Muscle of leg (tissue), 11 donors: Measurements from ENCODE around the gene COQ3. TPM values are rescaled to one million over a fixed set of nuclear protein-coding genes. Genes with fewer than 3 reads are reported as not detected.
"Not testable (repeated sequence)": the region's sequence is repeated elsewhere in the genome, so short reads cannot be mapped to it uniquely, and the experiment has no call there.

Experiments used
- DNase-seq: peaks from one replicate; pipeline ENCODE4 v3.0.0; 2013
- H3K27ac ChIP-seq: one replicate; pipeline ENCODE4 v1.5.1; 2013; ENCODE audit warnings: mild to moderate bottlenecking, low read length, control low read depth
- H3K27me3 ChIP-seq: one replicate; pipeline ENCODE4 v1.6.1; 2013; ENCODE audit warnings: low read length; ENCODE audit not compliant: control insufficient read depth, insufficient read depth
- H3K36me3 ChIP-seq: one replicate; pipeline ENCODE4 v1.6.1; 2013; ENCODE audit warnings: low read length; ENCODE audit not compliant: control insufficient read depth, insufficient read depth
- H3K4me1 ChIP-seq: one replicate; pipeline ENCODE4 v1.6.1; 2013; ENCODE audit warnings: low read length; ENCODE audit not compliant: control insufficient read depth, insufficient read depth
- H3K4me3 ChIP-seq: one replicate; pipeline ENCODE4 v1.5.1; 2013; ENCODE audit warnings: low read length, control low read depth
- H3K9me3 ChIP-seq: replicated peaks from 2 replicates; pipeline ENCODE4 v1.6.1; 2013; ENCODE audit warnings: low read depth, low read length; ENCODE audit not compliant: control insufficient read depth
- WGBS: methylation state at CpG from one replicate; pipeline ENCODE4 v1.1.5; 2013; ENCODE audit warnings: missing lambda C conversion rate; ENCODE audit not compliant: insufficient coverage; 5-methylcytosine and 5-hydroxymethylcytosine counted together
- polyA plus RNA-seq, 8 donors: library from polyadenylated mRNA; unstranded; fragments of 120-200 nt; gene quantifications; one replicate each; pipeline versions ENCODE4 v1.2.1 to v1.2.3, GENCODE V29; 2013; ENCODE audit warnings: inconsistent platforms in 1 of 8, low replicate concordance in 1 of 8; ENCODE audit not compliant: insufficient read length in 8 of 8, insufficient read depth in 1 of 8
- total RNA-seq: library from RNA; stranded (reverse); fragments of 120-200 nt; gene quantifications from one replicate; pipeline ENCODE4 v1.2.4, GENCODE V29; 2013

COQ3 gene
- total and polyA plus RNA-seq, 9 donors, result 7.5 to 9.6 (median 8.2) TPM

DNA sequence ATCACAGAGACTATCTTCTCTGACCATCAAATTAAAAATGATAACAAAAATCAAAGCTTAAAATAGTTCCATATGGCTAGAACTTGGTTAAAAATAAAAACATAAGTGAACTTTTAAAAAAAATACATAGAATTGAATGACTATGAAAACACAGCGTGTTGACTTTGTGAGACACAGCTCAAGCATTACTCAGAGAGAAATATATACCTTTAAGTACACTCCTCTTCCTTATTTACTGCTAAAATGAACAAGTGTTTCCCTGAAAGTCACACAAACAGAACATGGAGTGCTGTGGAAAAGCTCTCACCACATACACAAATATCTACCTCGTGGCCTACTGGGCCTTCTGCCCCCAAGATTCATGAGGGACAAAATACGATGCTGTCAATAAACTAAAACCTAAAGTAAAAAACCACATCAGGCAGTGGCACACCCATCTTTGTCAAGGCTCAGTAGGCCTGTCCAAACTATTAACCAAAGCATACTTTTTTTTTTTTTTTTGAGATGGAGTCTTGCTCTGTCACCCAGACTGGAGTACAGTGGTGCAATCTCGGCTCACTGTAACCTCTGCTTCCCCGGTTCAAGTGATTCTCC is 52.0 kb downstream of the COQ3 start:
- H3K27me3 ChIP-seq, result no peaks in the 10 kb centered on the region
- no peaks in the 10 kb centered on the region for H3K9me3 ChIP-seq
- H3K27ac ChIP-seq, result no peak overlapping the region
- H3K4me3 ChIP-seq, result no peak overlapping the region
- no peak for DNase-seq
- no peaks in the 10 kb centered on the region for H3K4me1 ChIP-seq
- WGBS, result 83% methylated on average over 3 of the region's 5 CpGs
- no peaks in the 10 kb centered on the region for H3K36me3 ChIP-seq

DNA sequence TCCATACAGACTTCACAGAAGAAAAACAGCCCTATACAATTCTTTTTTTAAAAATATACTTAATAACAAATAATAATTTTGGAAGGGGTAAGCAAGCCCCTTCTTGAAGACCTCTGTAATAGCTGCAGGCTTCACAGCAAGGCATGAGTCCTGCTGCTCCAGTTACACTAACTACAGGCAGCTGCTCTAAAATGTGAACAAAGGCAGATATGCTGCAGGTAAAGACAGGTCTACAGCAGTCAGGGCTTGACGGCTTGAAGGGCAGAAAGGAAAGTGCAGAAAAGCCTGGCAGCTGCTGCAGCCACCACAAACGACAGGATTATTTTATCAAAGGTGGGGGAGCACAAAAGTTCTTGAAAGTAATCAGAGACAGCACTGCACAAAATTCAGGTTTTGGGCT is 55.8 kb downstream of the COQ3 start:
- 18% methylated on average over 2 of the region's 2 CpGs for WGBS
- Histone ChIP-seq H3K4me1 (no peaks in the 10 kb centered on the region), H3K27ac (no peak overlapping the region), H3K36me3 (no peaks in the 10 kb centered on the region), H3K27me3 (no peaks in the 10 kb centered on the region), H3K9me3 (no peaks in the 10 kb centered on the region), H3K4me3 (no peak overlapping the region)
- no peak for DNase-seq

DNA sequence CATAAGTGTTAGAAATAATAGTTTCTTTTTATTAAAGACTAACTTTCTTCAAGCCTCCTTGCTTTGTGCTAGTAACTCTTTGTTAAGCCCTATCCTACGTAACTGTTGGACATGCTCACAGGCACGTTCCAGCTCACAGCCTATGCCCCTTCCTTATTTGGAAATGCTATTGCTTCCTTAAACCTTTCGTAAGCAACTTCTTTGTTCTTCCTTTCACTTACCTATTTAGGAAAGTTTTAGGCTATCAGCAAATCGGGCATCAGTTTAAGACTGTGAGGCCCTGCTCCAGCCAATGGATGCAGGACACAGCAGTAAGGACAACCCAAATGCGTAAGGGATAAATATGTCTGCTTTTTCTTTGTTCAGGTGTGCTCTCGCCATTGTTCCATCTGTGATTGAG is 58.7 kb downstream of the COQ3 start:
- H3K4me1 ChIP-seq, H3K4me3 ChIP-seq, H3K9me3 ChIP-seq, DNase-seq, H3K36me3 ChIP-seq, H3K27ac ChIP-seq, H3K27me3 ChIP-seq: not testable (repeated sequence)
- 73% methylated on average over 3 of the region's 6 CpGs for WGBS

DNA sequence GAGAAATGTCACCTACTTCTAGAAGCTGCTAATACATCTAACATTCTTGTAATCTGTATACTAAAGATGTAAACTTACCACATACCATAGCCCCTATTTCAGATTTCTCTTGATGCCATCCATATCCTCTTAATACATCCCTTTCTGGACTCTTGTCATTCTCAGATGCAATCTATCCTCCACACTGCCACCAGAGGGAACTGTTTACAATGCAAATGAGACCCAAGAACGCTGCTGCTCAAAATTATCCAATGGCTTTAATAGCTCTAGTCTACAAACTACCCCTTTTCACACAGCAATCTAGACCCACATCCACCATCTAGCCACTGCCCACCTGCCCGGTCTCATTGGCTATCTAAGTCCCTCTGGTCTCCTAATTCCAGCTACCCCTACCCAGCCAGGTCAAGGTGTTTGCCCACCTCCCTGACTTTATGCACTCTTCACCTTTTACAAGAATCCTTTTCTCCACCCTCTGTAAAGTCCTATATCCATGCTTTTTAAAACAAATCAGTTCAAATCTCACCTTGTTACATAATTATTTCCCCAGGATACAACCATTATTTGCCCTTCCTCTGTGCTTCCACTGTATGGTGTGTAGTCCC is 59.4 kb downstream of the COQ3 start:
- Histone ChIP-seq H3K9me3 (no peaks in the 10 kb centered on the region), H3K4me3 (no peak overlapping the region), H3K4me1 (no peaks in the 10 kb centered on the region), H3K36me3 (no peaks in the 10 kb centered on the region), H3K27ac (no peak overlapping the region), H3K27me3 (no peaks in the 10 kb centered on the region)
- DNase-seq, result peak; percentile 16
- 49% methylated on average over 2 of the region's 2 CpGs for WGBS

DNA sequence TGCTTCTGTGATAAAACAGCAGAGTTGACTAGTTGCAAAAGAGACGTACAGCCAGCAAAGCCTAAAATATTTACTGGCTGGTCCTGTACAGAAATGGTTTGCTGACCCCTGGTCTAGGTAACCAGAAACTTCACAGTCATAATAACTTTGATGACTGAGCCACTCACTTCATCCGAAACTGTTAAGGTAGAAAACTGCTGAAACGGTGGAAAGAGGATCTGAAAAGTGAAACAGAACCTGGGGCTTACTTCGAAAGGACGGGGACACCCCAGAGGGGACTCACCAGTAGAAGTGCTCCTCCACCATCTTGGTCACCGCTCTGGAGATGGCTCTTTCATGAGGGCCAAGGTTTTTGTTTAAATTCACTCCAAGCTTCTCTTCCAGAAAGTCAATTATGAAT is 60.9 kb downstream of the COQ3 start:
- Histone ChIP-seq H3K4me3 (no peak overlapping the region), H3K36me3 (no peaks in the 10 kb centered on the region), H3K4me1 (no peaks in the 10 kb centered on the region), H3K9me3 (no peaks in the 10 kb centered on the region), H3K27ac (no peak overlapping the region), H3K27me3 (no peaks in the 10 kb centered on the region)
- WGBS, result 77% methylated on average over 5 of the region's 6 CpGs
- no peak for DNase-seq

DNA sequence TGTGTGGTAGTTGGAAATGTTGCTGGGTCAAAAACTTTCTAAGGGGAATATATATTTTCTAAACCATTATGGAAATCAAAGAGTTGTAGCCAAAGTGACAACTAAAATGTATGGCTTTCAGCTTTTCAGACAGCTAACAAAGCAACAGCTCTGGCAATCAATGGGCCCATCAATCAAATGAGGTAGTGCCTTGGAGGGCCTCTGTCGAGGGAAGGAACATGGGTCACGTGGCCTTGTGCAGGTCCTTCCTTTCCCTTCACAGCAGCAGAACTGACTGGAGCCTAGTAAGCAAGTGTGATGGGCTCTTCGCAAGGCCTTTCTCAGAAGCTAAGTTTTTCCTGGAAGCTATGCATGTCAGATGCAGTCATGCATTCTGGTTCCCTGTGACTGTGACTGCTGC is 62.5 kb downstream of the COQ3 start:
- Histone ChIP-seq H3K36me3 (no peaks in the 10 kb centered on the region), H3K9me3 (no peaks in the 10 kb centered on the region), H3K4me3 (no peak overlapping the region), H3K4me1 (no peaks in the 10 kb centered on the region), H3K27me3 (no peaks in the 10 kb centered on the region), H3K27ac (no peak overlapping the region)
- DNase-seq, result no peak
- WGBS, result 49% methylated on average over 2 of the region's 3 CpGs

DNA sequence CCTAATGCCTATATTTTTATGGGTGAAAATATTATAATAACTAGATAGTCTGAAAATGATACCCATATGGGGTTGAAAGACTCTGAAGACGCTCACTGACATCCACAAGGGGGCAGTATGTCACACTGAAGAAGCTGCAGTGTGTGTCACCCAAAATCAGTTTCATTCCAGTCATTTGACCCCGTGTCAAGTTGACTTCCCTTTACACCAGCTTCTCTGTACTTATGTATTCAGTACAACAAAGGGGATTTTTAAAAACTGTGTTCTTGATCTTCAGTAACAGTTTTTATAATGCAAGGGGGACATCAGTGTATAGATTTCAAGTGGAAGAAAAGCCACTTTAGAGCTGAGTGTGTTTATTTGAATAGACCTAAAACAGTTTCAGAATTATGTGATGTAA is 63.8 kb downstream of the COQ3 start:
- Histone ChIP-seq H3K9me3 (no peaks in the 10 kb centered on the region), H3K4me3 (no peak overlapping the region), H3K27ac (no peak overlapping the region), H3K36me3 (no peaks in the 10 kb centered on the region), H3K4me1 (no peaks in the 10 kb centered on the region), H3K27me3 (no peaks in the 10 kb centered on the region)
- peak; percentile 72 for DNase-seq
- no CpG with 5 or more reads among the region's 2 CpGs for WGBS

DNA sequence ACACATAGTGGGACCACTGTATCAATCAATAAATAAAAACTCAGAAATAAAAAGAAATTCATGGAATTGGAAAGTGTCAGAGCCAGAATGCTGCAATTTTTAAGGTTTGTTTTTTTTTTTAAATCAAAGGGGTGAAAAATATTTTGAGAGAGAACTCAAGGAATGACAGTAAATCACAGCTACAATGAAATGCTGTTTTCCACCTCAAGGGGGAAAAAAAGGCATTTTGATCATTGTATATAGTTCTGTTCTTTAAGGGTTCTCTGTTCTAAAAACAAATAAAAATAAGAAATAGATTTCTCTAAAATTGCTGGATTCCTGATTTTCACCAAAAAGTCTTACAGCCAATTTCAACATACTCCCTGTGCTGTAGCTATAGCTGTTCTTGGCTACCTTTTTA is 69.0 kb downstream of the COQ3 start:
- H3K36me3 ChIP-seq, result no peaks in the 10 kb centered on the region
- H3K4me3 ChIP-seq, result no peak overlapping the region
- no peak overlapping the region for H3K27ac ChIP-seq
- no peak for DNase-seq
- H3K9me3 ChIP-seq, result no peaks in the 10 kb centered on the region
- H3K27me3 ChIP-seq, result no peaks in the 10 kb centered on the region
- H3K4me1 ChIP-seq, result no peaks in the 10 kb centered on the region

Other genes with a start within 250 kb of the COQ3 start
- gene FAXC, start 44.5 kb downstream of the COQ3 start, total RNA-seq, result 1.2 TPM
- 1 to 10 TPM; 1.5 to 4.8 (median 2.6) TPM for gene FAXC, start 44.5 kb downstream of the COQ3 start, polyA plus RNA-seq
- gene PNISR, start 31.1 kb upstream of the COQ3 start, total RNA-seq, result 77.2 TPM
- 100 to 1,000 TPM; 103 to 159 (median 115) TPM for gene PNISR, start 31.1 kb upstream of the COQ3 start, polyA plus RNA-seq
- 11.7 TPM for gene USP45, start 121.2 kb upstream of the COQ3 start, total RNA-seq
- gene USP45, start 121.2 kb upstream of the COQ3 start, polyA plus RNA-seq, result 1 to 10 TPM; 3.6 to 8.5 (median 6.0) TPM
- gene CCNC, start 174.5 kb upstream of the COQ3 start, total RNA-seq, result 37.2 TPM
- gene CCNC, start 174.5 kb upstream of the COQ3 start, polyA plus RNA-seq, result 10 to 100 TPM; 35.5 to 51.7 (median 43.0) TPM
- 0.04 TPM for gene PRDM13, start 212.6 kb upstream of the COQ3 start, total RNA-seq
- under 1 TPM in 1 of 8 donors, not detected in 7; 0.08 TPM for gene PRDM13, start 212.6 kb upstream of the COQ3 start, polyA plus RNA-seq